ENCODE results near the gene CELF1. TPM values are rescaled to one million over a fixed set of nuclear protein-coding genes. Genes with fewer than 3 reads are reported as not detected.
"Not testable (repeated sequence)": the region's sequence is repeated elsewhere in the genome, so short reads cannot be mapped to it uniquely, and the experiment has no call there.

The CELF1 gene
- total and polyA plus RNA-seq, 10 of the 15 experiments (the other 5 are each of a cell fraction or from before 2014, with no cell fraction given), result 35.3 to 128 (median 85.7) TPM

DNA sequence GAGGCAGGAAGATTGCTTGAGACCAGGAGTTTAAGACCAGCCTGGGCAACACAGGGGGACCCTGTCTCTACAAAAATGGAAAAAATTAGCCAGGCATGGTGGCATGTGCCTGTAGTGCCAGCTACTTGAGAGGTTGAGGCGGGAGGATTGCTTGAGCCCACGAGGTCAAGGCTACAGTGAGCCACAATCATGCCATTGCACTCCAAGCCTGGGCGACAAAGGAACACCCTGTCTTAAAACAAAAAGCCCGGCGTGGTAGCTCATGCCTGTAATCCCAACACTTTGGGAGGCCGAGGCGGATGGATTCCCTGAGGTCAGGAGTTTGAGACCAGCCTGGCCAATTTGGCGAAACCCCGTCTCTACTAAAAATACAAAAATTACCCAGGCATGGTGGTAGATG, 22.2 kb downstream of the CELF1 start:
- H3K27me3 ChIP-seq (replicated peaks in 1 of 2; ENCODE audit: control insufficient read depth in 2 of 2, insufficient read depth in 2 of 2, low read length in 1 of 2); FAIRE-seq; H3K27ac ChIP-seq (ENCODE audit: control insufficient read depth, insufficient read depth); intact Hi-C loops (cut with micrococcal nuclease; ENCODE audit: unreplicated experiment); ATAC-seq; H3K9ac ChIP-seq (ENCODE audit: control insufficient read depth, insufficient read depth, low read length); H3K4me2 ChIP-seq (ENCODE audit: control insufficient read depth, insufficient read depth); in situ Hi-C loops (cut with MboI); H2AFZ ChIP-seq (ENCODE audit: control insufficient read depth, low read depth, low read length); RAD21 ChIA-PET (ENCODE audit: unreplicated experiment); H3K9me3 ChIP-seq (replicated peaks; ENCODE audit: control insufficient read depth, insufficient read depth, low read length); H3K36me3 ChIP-seq (ENCODE audit: control insufficient read depth in 2 of 2, insufficient read depth in 2 of 2, low read length in 1 of 2); H4K20me1 ChIP-seq (ENCODE audit: control insufficient read depth, insufficient read depth); H3K4me3 ChIP-seq; BruUV-seq (replicated peaks); DNase-seq (ENCODE audit: low read depth, low spot score): not testable (repeated sequence)
- H3K4me1 ChIP-seq (ENCODE audit: control insufficient read depth, insufficient read depth, low read length), result peaks cover 15% of the 10 kb centered on the region
- ChIA-PET SMC1A (ENCODE audit: uncharacterized antibody, unreplicated experiment) (interaction anchor here (1.6 to 6.1 kb wide), 3 partner anchors 12 to 24 kb away, joined by 3 to 42 read pairs (median 4); no protein-coding TSS in a partner anchor), CTCF (interaction anchor here (0.6 to 2.0 kb wide), 2 partner anchors 16 to 120 kb away, joined by 3 to 4 read pairs; no protein-coding TSS in a partner anchor), POLR2A (interaction anchor here (1.3 to 1.7 kb wide), 2 partner anchors 11 kb away, joined by 4 to 5 read pairs; no protein-coding TSS in a partner anchor)
- peaks cover 84% of the 10 kb centered on the region for H3K79me2 ChIP-seq (ENCODE audit: control insufficient read depth, insufficient read depth, low read length)
- 96% methylated on average over 9 of the region's 9 CpGs for WGBS (ENCODE audit: insufficient coverage, insufficient replicate concordance, low lambda C conversion rate, missing lambda C conversion rate)

GRCh38 chr11:47529951-47530350, 23.0 kb downstream of the CELF1 start:
- 100% methylated on average over 4 of the region's 4 CpGs for WGBS (ENCODE audit: insufficient coverage, insufficient replicate concordance, low lambda C conversion rate, missing lambda C conversion rate)
- no peak for TF ChIP-seq E2F4 (IDR thresholded peaks at IDR 0.05; ENCODE audit: low read depth, low read length)
- no peak for TF ChIP-seq SPI1 (IDR thresholded peaks at IDR 0.05; ENCODE audit: borderline replicate concordance, insufficient read depth, low read depth, low read length)
- TF ChIP-seq PAX8 (IDR thresholded peaks at IDR 0.05), result no peak
- no peak for TF ChIP-seq HSF1 (IDR thresholded peaks at IDR 0.05; ENCODE audit: low read depth, low read length)
- TF ChIP-seq, protein P1, sequence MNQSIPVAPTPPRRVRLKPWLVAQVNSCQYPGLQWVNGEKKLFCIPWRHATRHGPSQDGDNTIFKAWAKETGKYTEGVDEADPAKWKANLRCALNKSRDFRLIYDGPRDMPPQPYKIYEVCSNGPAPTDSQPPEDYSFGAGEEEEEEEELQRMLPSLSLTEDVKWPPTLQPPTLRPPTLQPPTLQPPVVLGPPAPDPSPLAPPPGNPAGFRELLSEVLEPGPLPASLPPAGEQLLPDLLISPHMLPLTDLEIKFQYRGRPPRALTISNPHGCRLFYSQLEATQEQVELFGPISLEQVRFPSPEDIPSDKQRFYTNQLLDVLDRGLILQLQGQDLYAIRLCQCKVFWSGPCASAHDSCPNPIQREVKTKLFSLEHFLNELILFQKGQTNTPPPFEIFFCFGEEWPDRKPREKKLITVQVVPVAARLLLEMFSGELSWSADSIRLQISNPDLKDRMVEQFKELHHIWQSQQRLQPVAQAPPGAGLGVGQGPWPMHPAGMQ (IDR thresholded peaks at IDR 0.05; ENCODE audit: borderline replicate concordance), result no peak

More at GRCh38 chr11:47529951-47530350, 23.0 kb downstream of the CELF1 start:
- H3K27ac ChIP-seq (ENCODE audit: control insufficient read depth, insufficient read depth), result no peak overlapping the region
- H3K9me3 ChIP-seq (replicated peaks; ENCODE audit: control insufficient read depth, insufficient read depth, low read length), result no peaks in the 10 kb centered on the region
- BruUV-seq (replicated peaks), result no TSS peak
- H3K4me3 ChIP-seq, result no peak overlapping the region
- peaks cover 21% of the 10 kb centered on the region for H3K4me1 ChIP-seq (ENCODE audit: control insufficient read depth, insufficient read depth, low read length)
- H3K27me3 ChIP-seq (replicated peaks in 1 of 2; ENCODE audit: control insufficient read depth in 2 of 2, insufficient read depth in 2 of 2, low read length in 1 of 2), result no peaks in the 10 kb centered on the region
- no peak overlapping the region for H3K4me2 ChIP-seq (ENCODE audit: control insufficient read depth, insufficient read depth)
- peaks cover 0 to 11% of the 10 kb centered on the region in 2 experiments; a peak in 3 of 4 replicates for H3K36me3 ChIP-seq (ENCODE audit: control insufficient read depth in 2 of 2, insufficient read depth in 2 of 2, low read length in 1 of 2)
- in situ Hi-C loops (cut with MboI), result no loop called here
- H4K20me1 ChIP-seq (ENCODE audit: control insufficient read depth, insufficient read depth), result no peaks in the 10 kb centered on the region
- no peak overlapping the region for H3K9ac ChIP-seq (ENCODE audit: control insufficient read depth, insufficient read depth, low read length)
- ChIA-PET RAD21 (ENCODE audit: unreplicated experiment) (interaction anchor here (1.0 kb wide), 1 partner anchor 17 kb away, joined by 3 read pairs; no protein-coding TSS in a partner anchor), CTCF (interaction anchor here (1.2 kb wide), 1 partner anchor 10 kb away, joined by 3 read pairs; no protein-coding TSS in a partner anchor), SMC1A (ENCODE audit: uncharacterized antibody, unreplicated experiment) (interaction anchor here (6.1 kb wide), 1 partner anchor 13 kb away, joined by 42 read pairs; no protein-coding TSS in a partner anchor), POLR2A (no interaction called here)
- DNase-seq (ENCODE audit: low read depth, low spot score) (no peak), ATAC-seq (no peak), FAIRE-seq (no peak)
- intact Hi-C loops (cut with micrococcal nuclease; ENCODE audit: unreplicated experiment), result no loop called here
- peaks cover 89% of the 10 kb centered on the region for H3K79me2 ChIP-seq (ENCODE audit: control insufficient read depth, insufficient read depth, low read length)
- H2AFZ ChIP-seq (ENCODE audit: control insufficient read depth, low read depth, low read length), result no peak overlapping the region
